ENCODE data around the gene MIOS.
"Not testable (repeated sequence)": the region's sequence is repeated elsewhere in the genome, so short reads cannot be mapped to it uniquely, and the experiment has no call there.

Gene MIOS

DNA sequence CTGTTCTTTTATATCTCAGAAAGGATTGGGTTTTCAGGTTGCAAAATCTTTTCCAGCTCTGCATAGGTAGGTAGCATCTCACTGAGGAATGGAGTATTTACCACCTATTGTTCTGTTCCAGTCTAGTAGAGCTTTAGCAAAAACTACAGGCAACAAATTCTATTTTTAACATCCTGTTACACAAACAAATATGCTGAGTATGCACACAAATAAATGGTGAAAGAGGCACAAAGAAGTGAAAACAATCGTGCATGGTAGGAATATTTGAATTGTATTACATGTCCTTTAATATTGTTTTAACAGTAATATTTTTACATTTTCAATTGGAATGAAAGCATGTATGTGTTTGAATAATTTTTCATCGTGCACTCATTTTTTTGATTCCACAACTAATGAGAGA, 14.5 kb upstream of the MIOS start:
- TF ChIP-seq, protein P1, sequence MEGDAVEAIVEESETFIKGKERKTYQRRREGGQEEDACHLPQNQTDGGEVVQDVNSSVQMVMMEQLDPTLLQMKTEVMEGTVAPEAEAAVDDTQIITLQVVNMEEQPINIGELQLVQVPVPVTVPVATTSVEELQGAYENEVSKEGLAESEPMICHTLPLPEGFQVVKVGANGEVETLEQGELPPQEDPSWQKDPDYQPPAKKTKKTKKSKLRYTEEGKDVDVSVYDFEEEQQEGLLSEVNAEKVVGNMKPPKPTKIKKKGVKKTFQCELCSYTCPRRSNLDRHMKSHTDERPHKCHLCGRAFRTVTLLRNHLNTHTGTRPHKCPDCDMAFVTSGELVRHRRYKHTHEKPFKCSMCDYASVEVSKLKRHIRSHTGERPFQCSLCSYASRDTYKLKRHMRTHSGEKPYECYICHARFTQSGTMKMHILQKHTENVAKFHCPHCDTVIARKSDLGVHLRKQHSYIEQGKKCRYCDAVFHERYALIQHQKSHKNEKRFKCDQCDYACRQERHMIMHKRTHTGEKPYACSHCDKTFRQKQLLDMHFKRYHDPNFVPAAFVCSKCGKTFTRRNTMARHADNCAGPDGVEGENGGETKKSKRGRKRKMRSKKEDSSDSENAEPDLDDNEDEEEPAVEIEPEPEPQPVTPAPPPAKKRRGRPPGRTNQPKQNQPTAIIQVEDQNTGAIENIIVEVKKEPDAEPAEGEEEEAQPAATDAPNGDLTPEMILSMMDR (IDR thresholded peaks at IDR 0.05; ENCODE audit: low read depth, low read length, missing control alignments), result no peak
- DNase-seq (ENCODE audit: extremely low read depth, low read depth), result no peak
- no peak overlapping the region for H3K4me3 ChIP-seq (replicated peaks; ENCODE audit: low read depth, low read length)

- no peak overlapping the region for H3K4me3 ChIP-seq (replicated peaks; ENCODE audit: low read depth, low read length)
Observed at GRCh38 chr7:7553386-7553785, 13.3 kb upstream of the MIOS start.

GRCh38 chr7:7554021-7554432, 12.7 kb upstream of the MIOS start:
- no peak overlapping the region for H3K4me3 ChIP-seq (replicated peaks; ENCODE audit: low read depth, low read length)
- TF ChIP-seq, protein P1 (IDR thresholded peaks at IDR 0.05; ENCODE audit: low read depth, low read length, missing control alignments), result no peak
- DNase-seq (ENCODE audit: extremely low read depth, low read depth), result no peak

More at GRCh38 chr7:7553386-7553785, 13.3 kb upstream of the MIOS start:
- TF ChIP-seq, protein P1 (IDR thresholded peaks at IDR 0.05; ENCODE audit: low read depth, low read length, missing control alignments), result no peak
- no peak for DNase-seq (ENCODE audit: extremely low read depth, low read depth)

- no peak overlapping the region for H3K4me3 ChIP-seq (replicated peaks; ENCODE audit: low read depth, low read length)
- no peak for DNase-seq (ENCODE audit: extremely low read depth, low read depth)
- TF ChIP-seq, protein P1 (IDR thresholded peaks at IDR 0.05; ENCODE audit: low read depth, low read length, missing control alignments), result no peak
Observed at GRCh38 chr7:7554649-7555575, 11.8 kb upstream of the MIOS start.

DNA sequence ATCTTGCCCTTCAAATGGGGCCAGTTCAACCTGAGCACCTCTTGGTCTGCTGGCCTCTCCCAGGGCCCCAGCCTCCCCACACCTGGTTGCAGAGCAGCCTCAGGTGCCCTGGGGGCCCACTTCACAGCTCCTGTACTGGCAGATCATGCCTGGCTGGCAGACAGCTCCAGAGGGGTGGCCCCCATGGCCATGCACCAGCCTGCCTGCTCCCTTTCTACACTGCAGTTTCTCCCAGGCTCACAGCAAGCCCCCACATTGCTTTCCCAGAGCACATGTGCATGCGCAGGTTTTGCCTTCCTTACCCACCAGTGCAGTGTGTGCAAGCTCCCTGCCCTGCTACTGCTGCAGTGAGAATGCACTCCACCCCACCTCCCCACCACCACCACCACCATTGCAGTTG, 9.8 kb upstream of the MIOS start:
- H3K4me3 ChIP-seq (replicated peaks; ENCODE audit: low read depth, low read length), result no peak overlapping the region
- TF ChIP-seq, protein P1 (IDR thresholded peaks at IDR 0.05; ENCODE audit: low read depth, low read length, missing control alignments), result no peak
- no peak for DNase-seq (ENCODE audit: extremely low read depth, low read depth)

DNA sequence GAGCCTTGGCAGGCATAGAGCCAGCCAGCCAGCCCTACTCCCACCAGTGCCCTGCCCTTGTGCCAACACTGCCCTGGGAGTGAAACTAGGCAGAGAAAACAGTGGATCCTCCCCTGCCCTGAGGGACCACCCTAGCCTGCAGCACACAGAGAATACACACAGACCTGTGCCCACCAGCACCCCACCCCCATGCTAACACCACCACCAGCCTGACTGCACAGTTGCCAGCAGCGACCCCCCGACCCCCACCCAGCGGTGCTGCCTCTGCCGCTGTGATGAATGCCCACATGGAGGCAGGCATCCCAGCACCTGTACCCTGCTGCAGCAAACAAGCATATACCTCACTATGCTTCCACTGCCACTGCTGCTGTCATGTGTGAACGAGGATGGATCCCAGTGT, 9.4 kb upstream of the MIOS start:
- TF ChIP-seq, protein P1 (IDR thresholded peaks at IDR 0.05; ENCODE audit: low read depth, low read length, missing control alignments), result no peak
- no peak overlapping the region for H3K4me3 ChIP-seq (replicated peaks; ENCODE audit: low read depth, low read length)
- no peak for DNase-seq (ENCODE audit: extremely low read depth, low read depth)

DNA sequence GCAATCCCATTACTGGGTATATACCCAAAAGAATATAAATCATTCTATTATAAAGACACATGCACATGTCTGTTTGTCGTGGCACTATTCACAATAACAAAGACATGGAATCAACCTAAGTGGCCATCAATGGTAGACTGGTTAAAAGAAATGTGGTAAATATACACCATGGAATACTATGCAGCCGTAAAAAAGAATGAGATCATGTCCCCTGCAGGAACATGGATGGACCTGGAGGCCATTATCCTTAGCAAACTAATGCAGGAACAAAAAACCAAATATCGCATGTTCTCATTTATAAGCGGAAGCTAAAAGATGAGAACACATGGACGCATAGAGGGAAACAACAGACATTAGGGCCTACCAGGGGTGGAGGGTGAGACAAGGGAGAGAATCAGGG, 5.1 kb upstream of the MIOS start:
- DNase-seq (ENCODE audit: extremely low read depth, low read depth); H3K4me3 ChIP-seq (replicated peaks; ENCODE audit: low read depth, low read length): not testable (repeated sequence)
